GM12872 (cell line): ENCODE measurements around the gene EDEM1.

Experiments used
- TF ChIP-seq, protein P1 (sequence below): IDR thresholded peaks from 3 replicates; pipeline ENCODE4 v1.5.1; 2011; ENCODE audit warnings: low read depth, mild to moderate bottlenecking, low read length, moderate library complexity; ENCODE audit not compliant: insufficient read depth

Gene EDEM1

DNA sequence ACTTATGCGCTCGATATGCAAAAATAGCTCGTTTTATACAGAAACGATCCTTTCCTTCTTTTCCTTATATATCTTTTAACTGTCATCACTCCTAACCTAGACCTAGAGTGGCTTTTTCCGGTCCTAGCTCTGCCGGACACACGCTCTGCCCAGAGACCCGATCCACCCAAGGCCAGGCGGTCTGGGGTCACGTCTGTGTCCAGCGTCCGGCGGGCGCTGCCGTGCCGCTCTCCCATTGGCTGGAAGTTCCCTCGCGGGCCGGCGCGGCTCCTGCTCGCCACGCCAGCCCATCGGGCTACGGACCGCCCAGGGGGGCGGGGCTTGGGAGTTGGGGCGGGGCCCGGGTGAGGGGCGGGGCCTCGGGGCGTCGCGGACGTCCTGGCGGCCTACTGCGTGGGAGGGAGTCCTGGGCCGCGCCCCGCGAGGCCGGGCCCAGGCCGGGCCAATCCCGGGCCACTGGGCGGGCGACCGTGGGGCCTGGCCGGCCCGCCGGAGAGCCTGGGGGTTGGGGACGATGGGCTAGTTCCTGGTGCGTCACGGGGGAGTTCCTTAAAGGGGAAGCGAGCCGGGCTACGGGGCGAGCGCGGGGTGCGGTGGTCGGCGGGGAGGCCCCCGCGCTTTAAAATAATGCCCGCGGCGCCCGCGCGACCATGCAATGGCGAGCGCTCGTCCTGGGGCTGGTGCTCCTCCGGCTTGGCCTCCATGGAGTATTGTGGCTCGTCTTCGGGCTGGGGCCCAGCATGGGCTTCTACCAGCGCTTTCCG, at the start of gene EDEM1:
Gene EDEM1, plus strand, starts transcription at position 552 of the 764 bp plus-strand sequence. Its CDS starts 99 bp downstream, at position 651.
- TF ChIP-seq, protein P1, sequence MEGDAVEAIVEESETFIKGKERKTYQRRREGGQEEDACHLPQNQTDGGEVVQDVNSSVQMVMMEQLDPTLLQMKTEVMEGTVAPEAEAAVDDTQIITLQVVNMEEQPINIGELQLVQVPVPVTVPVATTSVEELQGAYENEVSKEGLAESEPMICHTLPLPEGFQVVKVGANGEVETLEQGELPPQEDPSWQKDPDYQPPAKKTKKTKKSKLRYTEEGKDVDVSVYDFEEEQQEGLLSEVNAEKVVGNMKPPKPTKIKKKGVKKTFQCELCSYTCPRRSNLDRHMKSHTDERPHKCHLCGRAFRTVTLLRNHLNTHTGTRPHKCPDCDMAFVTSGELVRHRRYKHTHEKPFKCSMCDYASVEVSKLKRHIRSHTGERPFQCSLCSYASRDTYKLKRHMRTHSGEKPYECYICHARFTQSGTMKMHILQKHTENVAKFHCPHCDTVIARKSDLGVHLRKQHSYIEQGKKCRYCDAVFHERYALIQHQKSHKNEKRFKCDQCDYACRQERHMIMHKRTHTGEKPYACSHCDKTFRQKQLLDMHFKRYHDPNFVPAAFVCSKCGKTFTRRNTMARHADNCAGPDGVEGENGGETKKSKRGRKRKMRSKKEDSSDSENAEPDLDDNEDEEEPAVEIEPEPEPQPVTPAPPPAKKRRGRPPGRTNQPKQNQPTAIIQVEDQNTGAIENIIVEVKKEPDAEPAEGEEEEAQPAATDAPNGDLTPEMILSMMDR, result no peak

DNA sequence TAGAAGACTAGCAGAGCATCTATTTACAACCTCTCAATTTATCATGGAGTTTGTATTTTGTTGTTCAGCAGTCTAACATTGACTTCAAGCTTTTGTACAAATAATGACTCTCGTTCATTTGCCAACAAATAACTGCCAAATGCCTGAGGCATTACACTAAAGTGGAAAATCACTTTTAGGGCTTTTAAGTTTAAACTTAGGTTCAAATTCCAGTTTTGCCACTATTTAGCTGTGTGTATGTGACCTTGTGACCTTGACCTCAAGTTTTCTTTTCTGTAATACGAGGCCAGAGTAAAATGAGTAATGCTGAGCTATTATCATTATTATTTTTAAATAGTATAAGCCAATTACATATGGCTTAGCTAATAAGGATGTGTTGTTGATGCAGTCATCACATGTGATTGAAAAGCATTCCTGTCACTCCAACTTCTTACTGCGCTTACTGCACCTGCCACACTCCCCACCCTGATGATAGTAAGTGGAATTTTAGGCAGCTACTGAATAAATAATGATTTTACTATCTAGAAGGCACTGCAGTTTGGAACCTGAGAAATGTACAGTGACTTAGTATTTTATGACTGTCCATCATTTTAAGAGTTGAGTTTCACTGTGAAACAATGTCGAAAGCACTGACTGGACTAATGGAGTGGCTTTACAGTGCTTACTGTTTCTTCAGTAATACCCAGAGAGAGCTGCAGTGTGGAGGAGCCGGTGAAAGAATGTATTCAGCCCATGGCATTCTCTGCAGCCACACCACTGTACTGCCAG, 49.1 kb upstream of the EDEM1 start:
- TF ChIP-seq, protein P1, result no peak

DNA sequence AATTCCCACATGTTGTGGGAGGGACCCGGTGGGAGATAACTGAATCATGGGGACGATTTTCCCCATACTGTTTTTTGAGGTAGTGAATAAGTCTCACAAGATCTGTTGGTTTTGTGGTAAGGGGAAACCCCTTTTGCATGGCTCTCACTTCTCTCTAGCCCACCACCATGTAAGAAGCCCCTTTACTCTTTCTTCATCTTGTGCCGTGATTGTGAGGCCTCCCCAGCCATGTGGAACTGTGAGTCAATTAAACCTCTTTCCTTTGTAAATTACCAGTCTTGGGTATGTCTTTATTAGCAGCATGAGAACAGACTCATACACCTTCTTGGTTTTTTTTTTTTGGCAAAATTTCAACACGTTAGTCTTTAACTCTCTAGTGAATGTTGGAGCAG, 47.3 kb upstream of the EDEM1 start:
- TF ChIP-seq, protein P1, result no peak

DNA sequence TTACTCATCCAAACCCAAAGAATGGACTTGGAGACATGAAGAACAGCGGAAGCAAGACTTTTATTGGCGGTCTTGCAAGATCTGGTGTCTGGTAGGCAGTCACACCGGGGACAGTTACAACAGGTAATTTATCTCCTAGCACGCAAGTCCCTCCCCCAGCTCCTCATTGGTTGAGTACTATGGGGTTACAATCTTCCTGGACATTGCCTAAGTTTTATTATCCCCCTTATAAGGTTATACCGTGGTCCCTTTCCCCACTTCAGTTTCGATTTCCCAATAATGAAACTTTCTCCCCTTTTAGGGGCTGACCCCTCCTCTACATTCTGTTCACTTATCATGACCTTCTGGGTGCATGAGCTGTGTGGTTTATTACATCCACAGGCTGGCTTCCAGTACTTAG, 46.7 kb upstream of the EDEM1 start:
- TF ChIP-seq, protein P1, result no peak

DNA sequence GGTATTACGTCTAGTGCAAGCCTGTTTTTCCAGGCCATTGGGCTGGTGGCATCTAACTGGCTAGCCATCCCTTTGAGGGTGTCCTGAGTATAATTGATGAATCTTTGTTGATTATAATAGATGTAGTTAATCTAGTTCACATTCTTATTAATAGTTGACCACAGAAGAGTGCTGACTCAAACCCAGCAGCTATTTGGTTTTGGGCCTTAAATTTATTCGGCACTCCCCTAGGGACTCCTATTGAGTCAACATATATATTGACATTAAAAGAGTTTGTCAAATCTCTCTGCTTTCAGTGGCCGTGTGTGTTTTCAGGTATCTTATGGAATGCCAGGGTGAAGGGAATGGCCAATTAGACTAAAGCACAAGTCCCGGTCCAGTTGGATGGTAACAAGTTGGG, 45.7 kb upstream of the EDEM1 start:
- TF ChIP-seq, protein P1, result no peak

DNA sequence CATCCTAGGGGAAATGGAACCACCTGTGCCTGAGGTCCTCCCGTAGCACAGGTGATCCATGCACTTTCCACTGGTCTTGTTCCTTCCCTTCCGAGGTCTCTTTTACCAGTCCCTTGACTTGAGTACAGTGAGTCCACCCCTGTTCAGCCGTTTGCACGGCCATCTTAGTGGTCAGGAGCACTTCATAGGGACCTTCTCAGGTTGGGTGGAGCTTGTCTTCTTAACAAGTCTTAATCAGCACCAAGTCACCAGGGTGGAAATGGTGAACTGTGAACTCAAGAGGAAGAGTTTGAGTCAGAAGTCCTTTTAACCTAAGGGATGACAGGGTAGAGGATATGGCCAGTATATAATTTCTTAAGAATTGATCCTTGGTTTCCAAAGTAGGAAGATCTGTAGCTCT, 44.0 kb upstream of the EDEM1 start:
- TF ChIP-seq, protein P1, result no peak

DNA sequence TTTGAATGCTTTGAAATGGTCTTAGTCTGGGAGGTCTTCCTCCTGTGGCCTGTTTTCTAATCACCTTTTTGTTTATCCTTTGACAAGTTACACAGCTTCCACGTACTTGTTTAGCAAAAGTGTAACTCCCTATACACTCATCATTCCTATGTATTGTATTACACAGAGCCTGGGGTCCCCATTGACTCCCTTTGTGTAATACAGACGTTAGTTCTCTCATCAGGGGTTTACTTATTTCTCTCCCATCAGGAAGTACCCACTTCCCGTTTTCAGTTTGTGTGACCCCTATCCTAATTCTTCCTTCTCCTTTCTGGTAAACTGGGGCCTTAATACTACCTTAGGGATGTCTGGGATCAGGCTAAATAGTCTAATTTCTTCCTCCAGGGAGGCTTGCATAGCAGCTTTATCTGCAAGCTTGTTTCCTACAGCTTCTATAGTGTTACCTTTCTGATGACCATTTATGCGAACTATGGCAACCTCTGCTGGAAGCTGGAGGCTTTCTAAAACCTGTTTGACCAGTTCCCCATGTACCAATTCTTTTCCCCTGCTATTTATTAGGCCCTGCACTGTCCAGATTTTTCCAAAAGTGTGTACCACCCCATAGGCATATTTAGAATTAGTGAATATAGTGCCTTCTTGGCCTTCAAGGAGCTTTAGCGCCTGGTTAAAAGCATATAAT, 43.1 kb upstream of the EDEM1 start:
- TF ChIP-seq, protein P1, result no peak
